ENCODE results near the gene BIRC7. TPM values are rescaled to one million over a fixed set of nuclear protein-coding genes. Genes with fewer than 3 reads are reported as not detected.
A peak's percentile ranks its signal among the peaks of the same experiment; 100 is the strongest.

Gene BIRC7
- total RNA-seq, 1 donor from 2014 or later: 1.2 TPM

DNA sequence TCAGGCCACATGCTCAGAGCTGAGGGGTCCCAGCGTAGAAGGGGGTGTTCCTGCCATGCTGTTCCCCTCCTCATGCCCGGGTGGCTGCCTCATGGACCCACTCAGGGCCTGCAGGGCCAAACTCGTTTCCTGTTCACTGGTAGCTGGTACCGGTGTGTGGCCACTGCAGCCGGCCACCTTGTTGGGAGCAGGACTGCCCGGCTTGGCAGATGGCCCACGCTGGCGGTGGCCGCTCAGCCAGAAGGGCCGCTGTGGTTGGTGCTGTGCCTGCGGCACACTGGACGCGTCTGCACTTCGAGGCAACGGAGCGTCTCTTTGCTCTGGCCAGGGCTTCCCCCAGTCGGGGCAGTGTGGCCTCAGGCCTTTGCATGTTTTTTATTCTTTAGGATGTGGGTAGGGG is 47.2 kb downstream of the BIRC7 start:
- DNase-seq (ENCODE audit: extremely low spot score, unreplicated experiment): no peak
- no peak overlapping the region for H3K27ac Mint-ChIP-seq
- no peaks in the 10 kb centered on the region for H3K9me3 Mint-ChIP-seq
- no peaks in the 10 kb centered on the region for H3K27me3 Mint-ChIP-seq
- H3K36me3 Mint-ChIP-seq: no peaks in the 10 kb centered on the region
- TF ChIP-seq, protein P1, sequence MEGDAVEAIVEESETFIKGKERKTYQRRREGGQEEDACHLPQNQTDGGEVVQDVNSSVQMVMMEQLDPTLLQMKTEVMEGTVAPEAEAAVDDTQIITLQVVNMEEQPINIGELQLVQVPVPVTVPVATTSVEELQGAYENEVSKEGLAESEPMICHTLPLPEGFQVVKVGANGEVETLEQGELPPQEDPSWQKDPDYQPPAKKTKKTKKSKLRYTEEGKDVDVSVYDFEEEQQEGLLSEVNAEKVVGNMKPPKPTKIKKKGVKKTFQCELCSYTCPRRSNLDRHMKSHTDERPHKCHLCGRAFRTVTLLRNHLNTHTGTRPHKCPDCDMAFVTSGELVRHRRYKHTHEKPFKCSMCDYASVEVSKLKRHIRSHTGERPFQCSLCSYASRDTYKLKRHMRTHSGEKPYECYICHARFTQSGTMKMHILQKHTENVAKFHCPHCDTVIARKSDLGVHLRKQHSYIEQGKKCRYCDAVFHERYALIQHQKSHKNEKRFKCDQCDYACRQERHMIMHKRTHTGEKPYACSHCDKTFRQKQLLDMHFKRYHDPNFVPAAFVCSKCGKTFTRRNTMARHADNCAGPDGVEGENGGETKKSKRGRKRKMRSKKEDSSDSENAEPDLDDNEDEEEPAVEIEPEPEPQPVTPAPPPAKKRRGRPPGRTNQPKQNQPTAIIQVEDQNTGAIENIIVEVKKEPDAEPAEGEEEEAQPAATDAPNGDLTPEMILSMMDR (conservative IDR thresholded peaks at IDR 0.05): no peak
- H3K4me3 Mint-ChIP-seq: no peak overlapping the region
- no peaks in the 10 kb centered on the region for H3K4me1 Mint-ChIP-seq (ENCODE audit: unreplicated experiment)

- H3K4me3 Mint-ChIP-seq: no peak overlapping the region
- H3K36me3 Mint-ChIP-seq: no peaks in the 10 kb centered on the region
- DNase-seq (ENCODE audit: extremely low spot score, unreplicated experiment): no peak
- no peaks in the 10 kb centered on the region for H3K9me3 Mint-ChIP-seq
- no peaks in the 10 kb centered on the region for H3K4me1 Mint-ChIP-seq (ENCODE audit: unreplicated experiment)
- H3K27me3 Mint-ChIP-seq: no peaks in the 10 kb centered on the region
- H3K27ac Mint-ChIP-seq: peak overlapping the region; percentile 29
- TF ChIP-seq, protein P1 (conservative IDR thresholded peaks at IDR 0.05): no peak
Observed at GRCh38 chr20:63283397-63284082, 47.8 kb downstream of the BIRC7 start.

GRCh38 chr20:63284083-63284440 is 48.4 kb downstream of the BIRC7 start:
- Mint-ChIP-seq H3K4me3 (no peak overlapping the region), H3K36me3 (no peaks in the 10 kb centered on the region), H3K27ac (peak overlapping the region; percentile 29), H3K4me1 (ENCODE audit: unreplicated experiment) (no peaks in the 10 kb centered on the region), H3K27me3 (no peaks in the 10 kb centered on the region), H3K9me3 (no peaks in the 10 kb centered on the region)
- TF ChIP-seq, protein P1 (conservative IDR thresholded peaks at IDR 0.05): no peak
- no peak for DNase-seq (ENCODE audit: extremely low spot score, unreplicated experiment)

GRCh38 chr20:63284544-63284949 is 48.8 kb downstream of the BIRC7 start:
- H3K4me1 Mint-ChIP-seq (ENCODE audit: unreplicated experiment): no peaks in the 10 kb centered on the region
- DNase-seq (ENCODE audit: extremely low spot score, unreplicated experiment): no peak
- no peaks in the 10 kb centered on the region for H3K9me3 Mint-ChIP-seq
- H3K36me3 Mint-ChIP-seq: no peaks in the 10 kb centered on the region
- no peaks in the 10 kb centered on the region for H3K27me3 Mint-ChIP-seq
- H3K27ac Mint-ChIP-seq: no peak overlapping the region
- H3K4me3 Mint-ChIP-seq: no peak overlapping the region
- TF ChIP-seq, protein P1 (conservative IDR thresholded peaks at IDR 0.05): no peak

DNA sequence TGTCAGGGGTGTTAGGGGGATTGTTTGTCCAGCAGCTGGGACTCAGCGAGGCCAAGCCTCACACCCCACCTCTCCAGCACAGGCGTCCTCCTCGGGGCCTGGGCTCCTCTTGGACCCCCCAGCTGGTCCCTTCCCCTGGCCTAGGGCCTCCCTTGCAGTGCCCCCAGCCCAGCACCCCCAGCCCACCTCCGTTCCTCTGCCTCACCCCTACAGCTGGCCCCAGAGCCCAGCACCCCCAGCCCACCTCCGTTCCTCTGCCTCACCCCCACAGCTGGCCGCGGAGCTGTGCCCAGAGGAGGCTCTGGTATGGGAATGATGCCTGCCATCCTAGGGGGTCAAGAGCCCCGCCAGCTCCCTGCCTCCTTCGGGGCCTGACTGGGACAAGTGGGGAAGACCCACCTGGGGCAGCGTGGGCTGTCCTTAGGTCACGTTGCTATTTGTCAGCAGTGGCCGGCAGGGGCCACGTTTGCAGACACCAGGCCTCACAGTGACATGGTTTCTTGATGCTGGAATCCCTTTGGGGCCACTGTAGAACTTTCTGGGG is 49.3 kb downstream of the BIRC7 start:
- DNase-seq (ENCODE audit: extremely low spot score, unreplicated experiment): no peak
- Mint-ChIP-seq H3K36me3 (no peaks in the 10 kb centered on the region), H3K27me3 (no peaks in the 10 kb centered on the region), H3K9me3 (no peaks in the 10 kb centered on the region), H3K27ac (no peak overlapping the region), H3K4me1 (ENCODE audit: unreplicated experiment) (no peaks in the 10 kb centered on the region), H3K4me3 (no peak overlapping the region)
- TF ChIP-seq, protein P1 (conservative IDR thresholded peaks at IDR 0.05): no peak
